Thymus (tissue), 11 donors: Measurements from ENCODE around the gene ELL2. TPM values are rescaled to one million over a fixed set of nuclear protein-coding genes. Genes with fewer than 3 reads are reported as not detected.

Experiments
- DNase-seq, 9 donors: peaks; one replicate each; pipeline ENCODE4 v3.0.0-alpha.2; 2013; ENCODE audit warnings: low spot score in 9 of 9, low read depth in 6 of 9, missing footprints in 1 of 9
- H3K27ac ChIP-seq, 2 donors: one replicate each; pipeline ENCODE4 v1.5.1; 2013; ENCODE audit warnings: control low read depth in 1 of 2, low read depth in 1 of 2, low read length in 1 of 2, mild to moderate bottlenecking in 1 of 2, moderate library complexity in 1 of 2
- H3K27me3 ChIP-seq, 2 donors: one replicate each; pipeline ENCODE4 v1.5.1; 2013; ENCODE audit warnings: low read length in 1 of 2; ENCODE audit not compliant: control insufficient read depth in 2 of 2, insufficient read depth in 1 of 2
- H3K36me3 ChIP-seq, 2 donors: one replicate each; pipeline ENCODE4 v1.5.1; 2013; ENCODE audit warnings: low read length in 1 of 2, mild to moderate bottlenecking in 1 of 2, moderate library complexity in 1 of 2; ENCODE audit not compliant: control insufficient read depth in 2 of 2, insufficient read depth in 2 of 2
- H3K4me1 ChIP-seq, 2 donors: one replicate each; pipeline ENCODE4 v1.5.1; 2013; ENCODE audit warnings: low read length in 2 of 2; ENCODE audit not compliant: control insufficient read depth in 2 of 2, insufficient read depth in 2 of 2
- H3K4me3 ChIP-seq, 2 donors: one replicate each; pipeline ENCODE4 v1.5.1; 2013; ENCODE audit warnings: low read length in 2 of 2, control low read depth in 1 of 2, mild to moderate bottlenecking in 1 of 2
- H3K9me3 ChIP-seq, 2 donors: one replicate each; pipeline ENCODE4 v1.5.1; 2013; ENCODE audit warnings: low read length in 1 of 2, mild to moderate bottlenecking in 1 of 2; ENCODE audit not compliant: control insufficient read depth in 2 of 2, insufficient read depth in 1 of 2
- WGBS: extraction: QIAGEN DNeasy Blood & Tissue Kit; methylation state at CpG from one replicate; pipeline ENCODE4 v1.1.7; 2013; 5-methylcytosine and 5-hydroxymethylcytosine counted together
- polyA plus RNA-seq: library from polyadenylated mRNA; stranded (reverse); fragments of 200-250 nt; gene quantifications from one replicate; pipeline ENCODE4 v1.2.3, GENCODE V29; 2013
- total RNA-seq: library from RNA; stranded (reverse); fragments of 120-200 nt; gene quantifications from one replicate; pipeline ENCODE4 v1.2.4, GENCODE V29; 2013
- donor health status: healthy.

ELL2 gene
- total and polyA plus RNA-seq, 2 donors: 9.3 to 22.5 TPM

DNA sequence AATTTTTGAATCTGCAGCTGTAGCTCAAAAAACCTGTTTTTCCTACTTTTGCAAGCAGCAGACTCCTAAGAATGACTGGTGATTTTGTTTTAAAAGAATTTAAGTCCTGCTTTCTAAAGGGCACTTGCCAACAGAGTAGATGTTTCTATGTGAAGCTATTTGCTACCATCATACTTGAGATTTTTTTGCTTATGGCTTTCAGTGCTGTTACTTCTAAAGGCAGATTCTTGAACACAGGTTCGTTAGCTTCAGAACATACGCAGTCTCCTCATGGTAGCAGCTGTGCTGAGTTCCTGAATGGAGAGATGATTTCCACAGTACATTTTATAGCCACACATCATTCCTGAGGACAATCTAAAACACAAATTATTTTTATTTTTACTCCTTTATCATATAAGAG lies 24.4 kb upstream of the ELL2 start:
- Histone ChIP-seq H3K9me3 (no peaks in the 10 kb centered on the region), H3K4me3 (no peak overlapping the region), H3K27me3 (no peaks in the 10 kb centered on the region), H3K27ac (no peak overlapping the region), H3K4me1 (no peaks in the 10 kb centered on the region), H3K36me3 (no peaks in the 10 kb centered on the region)
- DNase-seq: no peak
- over 99% methylated on average over 2 of the region's 2 CpGs for WGBS

DNA sequence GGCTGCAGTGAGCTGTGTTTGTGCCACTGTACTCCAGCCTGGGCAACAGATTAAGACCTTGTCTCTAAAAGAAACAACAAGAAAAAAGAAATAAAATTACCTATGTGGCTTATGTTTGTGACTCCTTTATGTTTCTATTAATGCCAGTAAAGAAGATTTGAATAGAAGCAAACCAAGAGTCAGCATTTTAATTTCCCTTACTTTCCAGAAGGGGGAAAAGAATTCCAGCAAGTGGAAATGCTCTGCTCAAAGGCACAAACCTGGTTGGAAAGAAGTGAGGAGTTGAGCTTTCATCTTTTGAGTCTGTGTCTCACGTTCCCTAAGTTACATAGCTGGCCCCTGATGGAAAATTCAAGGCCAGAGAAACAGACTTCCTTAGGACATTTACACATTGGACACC lies 23.6 kb upstream of the ELL2 start:
- Histone ChIP-seq H3K4me1 (no peaks in the 10 kb centered on the region), H3K36me3 (no peaks in the 10 kb centered on the region), H3K27ac (no peak overlapping the region), H3K4me3 (no peak overlapping the region), H3K27me3 (no peaks in the 10 kb centered on the region), H3K9me3 (no peaks in the 10 kb centered on the region)
- 97% methylated on average over 1 of the region's 1 CpG for WGBS
- DNase-seq: no peak

DNA sequence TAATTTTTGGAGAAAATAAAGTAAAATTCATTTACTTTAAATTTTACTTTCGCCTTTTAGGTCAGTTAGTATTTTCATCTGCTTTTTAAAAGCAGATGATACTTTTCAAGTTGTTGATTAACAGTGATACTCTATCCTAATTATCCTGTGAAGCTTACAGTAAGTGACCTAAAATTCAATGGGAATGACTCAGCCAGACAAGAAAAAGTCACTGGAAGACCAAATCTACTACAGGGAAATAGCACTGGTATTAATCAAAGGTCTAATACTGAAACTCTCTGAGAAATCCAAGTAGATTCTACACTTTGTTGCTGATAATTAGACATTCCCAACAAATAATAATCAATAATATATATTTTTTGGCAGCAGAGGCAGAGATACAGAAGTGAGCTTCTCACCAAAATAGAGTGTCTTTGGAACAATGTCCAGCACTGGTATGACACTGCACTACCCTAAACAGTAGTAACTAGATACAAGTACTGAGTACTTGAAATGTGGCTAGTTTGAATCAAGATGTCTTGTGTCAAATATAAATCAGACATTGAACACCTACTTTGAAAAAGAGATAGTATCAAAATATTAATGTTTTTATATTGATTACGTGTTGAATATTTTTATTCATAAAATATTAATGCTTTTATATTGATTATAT lies 22.8 kb upstream of the ELL2 start:
- H3K36me3 ChIP-seq: no peaks in the 10 kb centered on the region
- no peaks in the 10 kb centered on the region for H3K9me3 ChIP-seq
- H3K4me1 ChIP-seq: no peaks in the 10 kb centered on the region
- no peak overlapping the region for H3K4me3 ChIP-seq
- no peaks in the 10 kb centered on the region for H3K27me3 ChIP-seq
- DNase-seq: no peak
- 98% methylated on average over 2 of the region's 2 CpGs for WGBS
- H3K27ac ChIP-seq: no peak overlapping the region

DNA sequence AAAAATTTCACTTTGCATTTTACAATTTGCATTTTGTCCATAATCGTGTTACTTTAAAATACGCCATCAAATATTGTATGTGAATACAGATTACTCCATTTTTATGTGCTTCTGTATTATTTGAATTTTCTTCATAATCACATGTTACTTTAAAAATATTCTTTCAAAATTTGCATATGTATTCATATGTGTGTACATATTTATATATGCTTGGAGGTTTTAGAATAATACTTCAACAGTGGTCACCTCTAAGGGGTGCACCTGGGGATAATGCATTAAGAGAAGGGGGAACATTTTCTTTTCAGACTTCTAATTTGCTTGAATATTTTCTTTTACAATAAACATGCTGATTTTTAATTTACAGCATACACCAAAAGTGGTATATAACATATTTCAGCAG lies 21.9 kb upstream of the ELL2 start:
- H3K4me1 ChIP-seq: no peaks in the 10 kb centered on the region
- no peaks in the 10 kb centered on the region for H3K9me3 ChIP-seq
- no peaks in the 10 kb centered on the region for H3K27me3 ChIP-seq
- no peak for DNase-seq
- no peaks in the 10 kb centered on the region for H3K36me3 ChIP-seq
- H3K27ac ChIP-seq: no peak overlapping the region
- WGBS: over 99% methylated on average over 2 of the region's 2 CpGs
- H3K4me3 ChIP-seq: no peak overlapping the region

DNA sequence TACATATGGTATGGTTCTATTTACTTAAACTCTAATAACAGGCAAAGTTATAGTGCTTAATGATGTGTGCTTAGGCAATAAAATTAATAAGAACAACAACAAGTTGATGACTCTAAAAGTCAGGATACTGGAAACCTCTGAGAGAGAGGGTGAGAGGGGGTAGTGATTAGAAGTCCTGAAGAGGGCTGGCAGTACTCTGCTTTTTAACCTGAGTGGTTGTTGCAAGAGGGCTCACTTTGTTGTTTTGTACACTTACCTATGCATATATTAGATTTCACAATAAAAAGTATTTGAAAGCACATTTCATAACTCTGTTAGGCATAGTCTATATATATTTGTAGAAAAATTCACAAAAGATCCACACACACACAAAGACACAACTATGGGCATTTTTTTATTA lies 21.4 kb upstream of the ELL2 start:
- no peak overlapping the region for H3K27ac ChIP-seq
- H3K9me3 ChIP-seq: no peaks in the 10 kb centered on the region
- no peaks in the 10 kb centered on the region for H3K4me1 ChIP-seq
- DNase-seq: no peak
- no peak overlapping the region for H3K4me3 ChIP-seq
- H3K36me3 ChIP-seq: no peaks in the 10 kb centered on the region
- H3K27me3 ChIP-seq: no peaks in the 10 kb centered on the region

DNA sequence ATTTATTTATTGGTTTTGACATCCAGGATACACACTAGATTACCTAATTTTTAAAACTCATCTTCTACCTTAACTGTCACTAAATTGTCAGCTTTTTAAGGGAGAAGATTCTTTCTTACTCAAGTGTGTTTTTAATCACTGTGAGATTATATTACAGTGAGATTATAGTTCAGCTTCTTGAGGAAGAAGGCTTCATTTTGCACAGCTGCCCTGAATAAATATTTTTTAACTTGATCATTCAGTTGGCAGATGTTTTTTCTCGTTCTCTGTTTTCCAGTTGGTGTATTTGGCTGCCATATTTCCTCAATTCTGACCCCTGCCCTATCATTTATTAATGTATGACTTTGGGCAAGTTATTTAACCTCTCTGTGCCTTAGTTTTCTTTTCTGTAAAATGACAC lies 15.0 kb upstream of the ELL2 start:
- Histone ChIP-seq H3K9me3 (no peaks in the 10 kb centered on the region), H3K27ac (no peak overlapping the region), H3K4me1 (no peaks in the 10 kb centered on the region), H3K36me3 (no peaks in the 10 kb centered on the region), H3K4me3 (no peak overlapping the region), H3K27me3 (no peaks in the 10 kb centered on the region)
- 85% methylated on average over 1 of the region's 1 CpG for WGBS
- no peak for DNase-seq

DNA sequence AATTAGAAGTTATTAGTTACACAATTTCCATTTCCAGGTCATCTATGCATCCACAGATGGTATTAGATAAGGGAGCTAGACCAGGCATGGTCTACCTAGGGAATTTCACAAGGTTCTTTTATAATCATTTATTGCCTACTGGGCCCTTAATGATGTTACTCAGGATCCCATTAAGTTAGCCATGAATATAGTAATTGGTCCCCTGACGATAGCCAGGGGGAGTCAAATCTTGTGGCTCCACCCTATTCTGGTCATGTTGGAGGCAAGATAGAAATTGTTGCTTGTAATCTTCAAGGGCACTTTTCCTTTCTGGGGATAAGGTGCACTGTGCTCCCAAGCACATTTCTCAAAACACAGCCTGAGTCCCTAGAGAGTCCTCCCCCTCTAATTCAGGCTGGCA lies 14.1 kb upstream of the ELL2 start:
- Histone ChIP-seq H3K4me1 (no peaks in the 10 kb centered on the region), H3K4me3 (no peak overlapping the region), H3K36me3 (no peaks in the 10 kb centered on the region), H3K27ac (no peak overlapping the region), H3K27me3 (no peaks in the 10 kb centered on the region), H3K9me3 (no peaks in the 10 kb centered on the region)
- no peak for DNase-seq
- 97% methylated on average over 1 of the region's 1 CpG for WGBS

DNA sequence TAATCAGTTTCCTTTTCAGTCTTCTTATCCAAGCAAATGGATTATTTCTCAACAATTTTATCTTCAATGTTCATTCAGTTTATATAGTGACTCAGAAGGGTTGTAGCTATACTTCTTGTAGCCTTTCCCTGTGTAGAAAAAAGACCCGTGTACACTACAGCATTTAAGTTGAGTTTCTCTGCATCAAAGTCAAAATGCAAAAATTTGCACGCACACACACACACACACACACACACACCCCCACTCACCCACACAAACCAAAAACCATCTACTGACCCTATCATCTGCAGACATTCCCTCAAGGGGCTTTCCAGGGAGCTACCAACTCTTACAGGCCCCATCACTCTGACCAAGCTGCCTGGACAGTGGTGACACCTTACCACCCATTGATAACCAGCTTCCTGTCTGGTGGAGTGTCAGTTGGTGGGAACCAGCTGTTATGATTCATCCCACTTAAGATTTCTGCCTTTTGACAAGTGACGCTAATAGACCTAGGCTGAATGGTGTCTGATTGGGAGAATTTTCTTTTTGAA lies 12.2 kb upstream of the ELL2 start:
- Histone ChIP-seq H3K27ac (no peak overlapping the region), H3K36me3 (no peaks in the 10 kb centered on the region), H3K4me3 (no peak overlapping the region), H3K9me3 (no peaks in the 10 kb centered on the region), H3K4me1 (no peaks in the 10 kb centered on the region), H3K27me3 (no peaks in the 10 kb centered on the region)
- DNase-seq: no peak
- WGBS: 81% methylated on average over 3 of the region's 3 CpGs

DNA sequence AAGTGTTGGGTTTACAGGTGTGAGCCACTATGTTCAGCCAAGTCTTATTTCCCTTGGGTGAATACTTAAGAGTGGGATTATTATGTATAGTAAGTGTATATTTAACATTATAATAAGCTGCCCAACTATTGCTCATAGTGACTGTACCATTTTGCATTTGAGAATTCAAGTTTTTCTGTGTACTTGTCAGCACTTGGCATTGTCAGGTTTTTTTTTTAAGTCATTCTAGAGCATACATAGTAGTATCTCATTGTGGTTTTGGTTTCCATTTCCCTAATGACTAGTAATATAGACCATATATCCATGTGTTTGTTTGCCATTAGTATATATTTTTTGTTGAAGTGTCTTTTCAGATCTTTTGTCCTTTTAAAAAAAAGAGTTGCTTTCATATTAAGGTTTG lies 10.5 kb upstream of the ELL2 start:
- Histone ChIP-seq H3K36me3 (no peaks in the 10 kb centered on the region), H3K27me3 (no peaks in the 10 kb centered on the region), H3K27ac (no peak overlapping the region), H3K4me3 (no peak overlapping the region), H3K9me3 (no peaks in the 10 kb centered on the region), H3K4me1 (no peaks in the 10 kb centered on the region)
- DNase-seq: no peak

DNA sequence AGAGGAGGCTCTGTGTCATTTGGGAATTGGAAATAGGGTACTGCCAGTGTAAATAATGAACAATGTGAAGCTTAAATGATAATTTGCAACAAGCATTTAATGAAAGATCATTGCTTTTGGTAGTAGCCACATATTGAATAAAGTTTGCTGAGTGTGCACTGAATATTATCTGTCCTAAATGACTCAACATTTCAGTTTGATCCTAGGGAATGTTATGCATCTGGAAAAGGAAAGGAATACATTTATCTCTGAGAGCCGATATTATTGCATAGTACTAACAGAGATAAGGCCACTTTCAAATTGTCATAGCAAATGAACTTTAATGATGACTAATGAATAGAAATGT lies 8.7 kb upstream of the ELL2 start:
- Histone ChIP-seq H3K4me3 (no peak overlapping the region), H3K4me1 (no peaks in the 10 kb centered on the region), H3K9me3 (no peaks in the 10 kb centered on the region), H3K36me3 (no peaks in the 10 kb centered on the region), H3K27me3 (no peaks in the 10 kb centered on the region), H3K27ac (no peak overlapping the region)
- no peak for DNase-seq
- 97% methylated on average over 1 of the region's 1 CpG for WGBS
